Inflammatory macrophage treated with lipopolysaccharide for 1 hour (primary cell): ENCODE results near the gene ARAP3.
A peak's percentile ranks its signal among the peaks of the same experiment; 100 is the strongest.

Experiments
- DNase-seq, 2 donors: peaks; one replicate each; pipeline ENCODE4 v3.0.0-alpha.2; 2020 to 2022

The ARAP3 gene

DNA sequence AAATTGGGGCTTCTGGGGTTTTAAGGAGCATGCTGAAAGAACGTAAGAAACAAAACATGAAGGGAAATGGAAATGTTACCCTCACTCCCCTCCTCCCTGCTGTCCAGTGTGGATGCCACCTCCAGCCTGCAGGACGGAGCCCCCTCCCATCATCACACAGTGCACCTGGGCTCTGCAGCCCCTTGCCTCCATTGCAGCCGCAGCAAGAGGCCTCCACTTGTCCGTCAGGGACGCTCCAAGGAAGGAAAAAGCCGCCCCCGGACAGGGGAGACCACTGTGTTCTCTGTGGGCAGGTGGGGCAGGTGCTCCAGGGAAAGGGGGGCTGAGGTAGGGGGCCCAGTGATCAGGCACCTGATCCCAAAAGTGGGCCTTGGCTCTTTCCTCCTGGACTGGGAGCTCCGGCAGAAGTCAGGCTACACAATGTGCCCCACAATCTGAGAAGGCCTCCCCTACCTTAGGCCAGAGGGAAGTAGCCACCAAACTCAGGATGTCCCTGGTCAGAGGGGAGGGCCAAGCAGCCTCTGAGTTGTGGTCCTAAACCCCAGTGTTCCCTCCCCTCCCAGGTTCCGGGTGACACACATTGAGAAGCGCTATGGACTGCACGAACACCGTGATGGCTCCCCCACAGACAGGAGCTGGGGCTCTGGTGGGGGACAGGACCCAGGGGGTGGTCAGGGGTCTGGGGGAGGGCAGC lies 42.5 kb downstream of the ARAP3 start:
- no peak for DNase-seq

DNA sequence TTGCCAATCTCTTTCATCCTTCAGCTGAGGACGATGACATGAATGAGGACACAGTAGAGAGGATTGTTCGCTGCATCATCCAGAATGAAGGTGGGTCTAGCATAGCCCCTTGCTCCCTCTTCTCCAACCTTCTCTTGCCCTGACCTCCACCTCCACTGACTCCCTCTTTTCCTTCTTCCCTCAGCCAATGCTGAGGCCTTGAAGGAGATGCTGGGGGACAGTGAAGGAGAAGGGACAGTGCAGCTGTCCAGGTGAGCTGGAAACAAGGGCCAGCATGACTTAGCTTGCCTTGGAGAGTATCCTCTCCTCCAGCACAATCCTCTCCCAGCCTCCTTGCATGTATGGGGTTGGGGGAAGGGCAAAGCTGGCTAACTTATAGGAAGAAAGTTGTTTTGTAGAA lies 43.3 kb downstream of the ARAP3 start:
- no peak for DNase-seq

DNA sequence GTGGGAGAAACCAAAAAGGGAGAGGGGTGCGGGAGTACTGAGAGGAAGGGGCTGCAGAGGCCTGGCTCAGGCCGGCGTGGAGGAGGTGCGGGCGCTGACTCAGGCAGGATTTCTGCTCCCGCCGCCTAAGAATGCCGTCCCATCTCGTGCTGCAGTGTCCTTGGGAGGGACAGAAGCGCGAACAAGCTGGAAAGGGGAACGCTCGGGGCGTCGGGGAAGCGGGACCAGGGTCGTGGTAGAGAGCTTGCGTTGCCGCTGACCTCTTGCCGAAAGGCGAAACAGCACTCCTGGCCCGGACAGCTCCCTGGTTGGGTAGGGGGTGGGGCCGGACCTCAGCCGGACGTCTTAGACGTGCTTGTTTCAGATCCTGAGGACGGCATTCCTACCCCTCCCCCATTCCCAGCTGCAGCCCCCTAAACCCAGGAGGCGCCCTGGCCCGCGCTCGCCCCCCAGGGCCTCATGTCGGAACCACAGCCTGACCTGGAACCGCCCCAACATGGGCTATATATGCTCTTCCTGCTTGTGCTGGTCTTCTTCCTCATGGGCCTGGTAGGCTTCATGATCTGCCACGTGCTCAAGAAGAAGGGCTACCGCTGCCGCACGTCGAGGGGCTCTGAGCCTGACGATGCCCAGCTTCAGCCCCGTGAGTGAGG lies 44.1 kb downstream of the ARAP3 start:
- peak; percentile 30 to 48 for DNase-seq

DNA sequence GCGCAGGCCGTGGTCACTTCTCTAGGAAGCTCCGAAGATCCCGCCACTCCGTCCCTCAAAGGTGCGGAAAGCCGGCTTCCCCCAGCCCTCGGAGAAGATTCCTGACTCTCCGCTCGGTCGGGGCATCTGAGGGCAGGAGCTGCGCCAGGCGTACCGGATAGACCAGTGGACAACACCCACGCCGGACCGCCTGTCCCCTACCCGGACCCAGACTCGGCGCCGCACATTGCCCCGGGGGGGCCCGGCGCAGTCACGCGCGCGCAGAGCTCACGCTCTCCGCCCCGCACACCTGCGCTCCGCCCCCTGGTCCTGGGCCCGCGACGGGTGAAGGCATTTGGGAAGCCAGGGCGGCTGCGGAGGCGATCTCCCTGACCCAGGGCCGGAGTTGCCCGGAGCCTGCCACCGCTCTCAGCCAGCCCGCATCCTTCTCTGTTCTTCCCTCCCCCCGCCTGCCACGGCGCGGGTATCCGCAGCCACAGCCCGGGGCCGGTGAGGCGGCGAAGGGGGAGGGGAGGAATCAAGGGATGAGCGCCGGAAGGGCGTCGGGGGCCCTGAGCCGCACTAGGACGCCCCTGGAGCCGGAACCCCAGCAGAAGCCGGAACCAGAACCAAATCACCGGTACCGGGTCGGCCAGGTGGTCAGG lies 44.8 kb downstream of the ARAP3 start:
- no peak for DNase-seq

DNA sequence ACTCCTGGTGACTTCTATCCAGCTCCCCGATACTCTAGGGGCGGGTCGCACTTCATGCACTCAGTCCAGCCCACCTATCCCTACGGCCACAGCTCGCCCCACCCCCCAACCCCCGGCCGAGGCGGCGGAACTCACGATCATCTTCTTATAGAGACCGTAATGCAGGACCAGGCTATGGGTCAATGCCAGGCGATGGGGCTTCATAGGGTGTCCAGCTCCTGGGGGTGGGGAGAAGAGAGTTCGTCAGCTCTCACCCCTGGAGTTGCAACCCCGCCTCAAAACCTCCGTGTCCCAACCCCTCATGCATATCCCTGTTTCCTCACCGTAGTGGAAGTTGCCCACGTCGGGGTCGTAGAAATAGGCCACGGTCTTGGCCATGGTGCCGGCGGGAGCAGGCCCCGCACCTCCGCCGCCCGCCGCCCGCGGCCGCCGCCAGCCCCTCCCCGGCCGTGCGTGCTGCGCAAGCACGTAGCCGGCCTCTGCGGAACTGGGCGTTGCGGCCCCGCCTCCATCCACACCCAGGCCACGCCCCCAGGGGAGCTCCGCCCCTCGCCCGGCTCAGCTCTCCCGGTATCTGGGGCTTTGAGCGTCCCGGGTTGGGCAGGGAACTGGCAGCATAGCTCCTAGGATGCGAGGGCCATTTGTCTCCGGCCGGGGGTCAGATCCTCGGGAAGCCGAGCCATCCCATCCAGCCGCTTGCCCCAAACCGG lies 45.5 kb downstream of the ARAP3 start, which contains the start of the genes HDAC3 and RELL2:
Gene HDAC3 (minus strand): TSS at position 437 of the 710 bp plus-strand sequence. CDS start 59 bp downstream, at position 378.
Gene RELL2 (plus strand): TSS at position 585 of the 710 bp plus-strand sequence. CDS start 1,229 bp downstream, outside the sequence.
- peak; percentile 83 to 96 for DNase-seq

DNA sequence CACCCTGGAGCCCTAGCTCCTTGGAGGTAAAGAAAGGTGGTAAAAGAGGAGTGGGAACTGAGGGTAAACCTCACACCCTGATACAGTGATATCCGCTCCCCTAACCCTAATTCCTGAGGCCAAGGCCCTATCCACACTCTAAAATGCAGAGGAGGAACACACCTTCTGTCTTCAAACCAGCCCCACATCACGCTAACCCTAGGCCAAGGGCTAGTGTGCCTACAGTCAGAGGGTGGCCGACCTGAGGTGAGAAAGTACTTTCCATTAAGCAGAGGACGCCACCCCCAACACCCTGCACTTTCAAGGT lies 46.0 kb downstream of the ARAP3 start:
- no peak for DNase-seq

DNA sequence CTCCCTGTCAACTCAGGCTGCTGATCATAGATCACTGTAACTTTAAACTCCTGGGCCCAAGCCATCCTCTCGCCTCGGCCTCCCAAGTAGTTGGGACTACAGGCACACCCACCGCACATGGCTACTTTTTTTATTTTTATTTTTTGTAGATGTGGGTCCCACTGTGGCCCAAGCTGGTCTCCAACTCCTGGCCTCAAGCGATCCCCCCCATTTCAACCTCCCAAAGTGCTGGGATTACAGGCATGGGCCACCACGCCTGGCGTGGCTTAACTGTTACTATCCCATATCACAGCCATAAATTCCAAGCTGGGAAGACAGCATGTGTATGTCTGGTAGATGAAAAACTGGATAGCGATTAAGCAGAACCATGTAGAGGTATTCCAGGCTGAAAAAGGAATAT lies 46.4 kb downstream of the ARAP3 start:
- DNase-seq: no peak

DNA sequence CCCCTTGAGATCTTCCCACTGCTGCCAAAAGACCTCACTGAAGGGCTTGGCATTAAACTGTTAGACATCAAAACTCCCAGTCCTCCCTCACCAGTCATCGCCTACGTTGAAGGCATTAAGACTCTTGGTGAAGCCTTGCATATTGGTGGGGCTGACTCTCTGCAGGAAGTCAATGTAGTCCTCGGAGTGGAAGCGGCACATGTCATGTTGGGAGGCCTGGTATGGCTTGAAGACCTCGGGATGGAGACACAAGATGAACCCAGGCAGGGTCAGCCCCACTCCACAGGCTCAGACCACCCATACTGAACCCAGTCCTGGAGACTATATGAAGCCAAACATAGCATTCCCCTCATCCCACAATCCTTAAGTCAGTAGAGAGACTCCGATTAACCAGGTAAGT lies 47.3 kb downstream of the ARAP3 start:
- DNase-seq: no peak

DNA sequence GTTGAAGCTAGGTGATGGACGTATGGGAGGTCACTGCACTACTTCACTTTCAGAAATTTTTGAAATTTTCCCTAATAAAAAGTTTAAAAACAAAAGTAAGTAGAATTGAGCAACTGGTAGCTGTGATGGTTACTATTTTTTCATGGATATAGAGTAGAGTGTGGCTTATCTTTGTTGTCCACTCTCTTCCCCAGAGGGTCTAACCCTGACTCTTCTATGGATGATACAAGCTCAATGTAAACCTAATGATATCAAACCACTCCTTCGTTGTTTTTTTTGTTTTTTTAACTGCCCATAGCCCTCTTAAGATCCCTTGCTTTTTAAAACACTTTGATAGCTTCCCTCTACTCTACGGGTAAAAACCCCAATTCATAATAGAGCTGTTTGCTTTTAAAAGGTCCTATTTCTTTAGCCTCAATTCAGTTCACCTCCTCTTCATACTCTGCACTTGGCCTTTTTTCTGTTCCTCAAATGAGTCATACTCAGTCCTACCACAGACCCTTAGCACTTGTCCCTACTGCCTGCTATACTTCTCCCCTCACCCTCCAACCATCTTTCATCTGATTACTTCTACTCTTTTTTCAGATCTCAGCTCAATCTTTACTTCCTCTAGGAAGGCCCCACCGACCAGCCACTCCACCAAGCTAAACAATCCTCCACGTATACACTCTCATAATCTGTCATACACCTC lies 48.0 kb downstream of the ARAP3 start:
- DNase-seq: no peak

DNA sequence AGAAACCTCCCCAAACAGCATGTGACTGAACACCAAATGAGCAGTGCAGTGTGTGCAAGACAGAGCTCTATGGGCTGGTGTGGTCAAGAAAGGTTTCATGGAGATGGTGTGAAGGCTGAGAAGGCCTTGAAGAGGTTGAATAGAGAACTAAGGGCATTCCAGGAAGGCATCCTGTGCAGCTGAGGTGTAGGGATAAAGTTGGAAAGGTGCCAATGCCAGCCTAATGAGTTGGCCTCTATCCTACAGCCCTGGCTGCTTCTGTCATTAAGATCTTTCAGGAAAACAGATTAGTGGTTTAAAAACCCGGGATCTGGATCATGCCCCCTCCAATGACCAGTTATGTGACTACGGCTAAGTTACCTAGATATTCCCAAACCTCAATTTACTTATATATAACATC lies 49.4 kb downstream of the ARAP3 start:
- DNase-seq: no peak

DNA sequence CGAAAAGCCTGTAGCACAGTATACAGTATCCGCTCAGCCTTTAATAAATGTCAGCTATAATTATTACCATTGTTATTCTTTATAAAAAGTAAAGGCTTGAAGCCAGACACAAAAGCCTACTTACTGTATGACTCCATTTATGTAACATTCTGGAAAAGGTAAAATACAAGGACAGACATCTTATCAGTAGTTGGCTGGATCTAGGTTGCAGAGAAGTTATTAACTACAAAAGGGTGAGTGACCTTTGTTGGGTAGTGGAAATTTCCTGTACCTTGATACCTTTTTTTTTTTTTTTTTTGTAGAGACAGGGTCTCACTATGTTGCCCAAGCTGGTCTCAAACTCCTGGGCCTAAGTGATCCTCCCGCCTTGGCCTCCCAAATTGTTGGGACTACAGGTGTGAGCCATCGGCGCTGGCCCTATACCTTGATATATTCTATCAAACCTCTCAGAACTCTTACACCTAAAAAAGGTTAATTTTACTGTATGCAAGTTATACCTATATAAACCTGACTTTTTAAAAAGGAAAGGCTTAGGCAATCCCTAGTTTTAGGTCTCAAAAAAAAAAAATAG lies 51.4 kb downstream of the ARAP3 start:
- DNase-seq: no peak

DNA sequence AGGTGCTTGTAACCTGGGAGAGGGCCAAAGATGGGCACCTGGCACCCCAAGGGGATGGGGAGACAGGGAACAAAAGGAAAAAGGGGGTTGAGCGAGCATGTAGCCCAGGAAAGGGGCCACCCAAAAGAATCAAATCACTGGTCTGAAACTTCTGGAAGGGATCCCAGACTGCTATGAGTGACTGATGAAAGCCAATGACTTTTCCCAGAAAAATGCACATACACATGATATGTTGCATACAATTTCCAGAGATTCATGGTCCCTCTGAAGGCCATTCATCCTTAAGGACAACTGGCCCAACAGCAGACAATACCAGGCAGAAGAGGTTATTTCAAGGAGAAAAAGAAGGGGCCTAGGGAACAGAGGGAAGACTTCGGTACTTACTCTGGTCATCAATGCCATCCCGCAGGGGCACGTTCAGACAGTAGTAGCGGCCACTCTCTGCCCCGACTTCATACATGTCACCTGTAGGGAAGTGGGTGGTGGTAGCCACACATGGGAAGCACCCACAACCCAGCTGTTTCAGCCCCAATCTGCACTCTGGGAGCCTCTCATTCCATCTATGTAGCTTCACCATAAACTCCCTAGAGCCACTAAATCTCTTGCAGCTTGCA lies 53.7 kb downstream of the ARAP3 start:
- no peak for DNase-seq

DNA sequence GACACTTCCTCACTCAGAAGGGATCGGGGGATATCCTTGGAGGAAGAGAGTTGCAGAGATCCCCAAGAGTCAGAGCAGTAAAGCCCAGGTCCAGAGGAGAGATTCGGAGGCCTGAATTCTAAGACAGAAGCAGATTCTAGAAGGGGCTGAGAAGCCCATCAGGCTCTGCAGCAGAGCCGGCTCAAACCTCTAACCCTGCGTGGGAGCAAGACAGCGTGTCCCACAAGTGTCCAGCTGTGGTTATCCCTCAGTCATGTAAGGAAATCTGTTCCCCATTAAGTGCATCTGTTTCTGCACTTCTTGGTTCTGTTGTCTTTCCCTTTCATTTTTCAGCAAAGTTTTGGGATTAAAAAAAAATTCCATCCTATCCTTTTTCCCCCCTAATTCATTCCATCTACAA lies 58.4 kb downstream of the ARAP3 start:
- DNase-seq: no peak

DNA sequence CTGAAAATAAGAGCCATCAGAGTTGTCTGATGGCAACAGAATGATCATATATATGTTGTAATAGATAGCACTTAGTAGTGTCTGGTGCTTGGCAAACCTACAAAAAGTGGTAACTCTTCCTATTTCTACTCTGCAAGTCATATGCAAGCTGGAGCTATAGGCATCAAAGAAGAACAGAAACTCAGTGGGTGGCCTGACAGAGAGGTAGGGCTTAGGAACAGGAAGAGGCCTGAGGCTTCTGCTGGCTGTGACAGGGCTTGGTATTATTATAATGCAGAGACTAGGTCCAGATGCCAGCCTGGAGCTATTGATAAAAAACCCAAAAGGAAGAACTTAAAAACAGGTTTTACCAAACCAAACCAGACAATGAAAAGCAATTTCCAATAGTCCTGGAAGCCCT lies 58.8 kb downstream of the ARAP3 start:
- DNase-seq: peak; percentile 82 to 94

DNA sequence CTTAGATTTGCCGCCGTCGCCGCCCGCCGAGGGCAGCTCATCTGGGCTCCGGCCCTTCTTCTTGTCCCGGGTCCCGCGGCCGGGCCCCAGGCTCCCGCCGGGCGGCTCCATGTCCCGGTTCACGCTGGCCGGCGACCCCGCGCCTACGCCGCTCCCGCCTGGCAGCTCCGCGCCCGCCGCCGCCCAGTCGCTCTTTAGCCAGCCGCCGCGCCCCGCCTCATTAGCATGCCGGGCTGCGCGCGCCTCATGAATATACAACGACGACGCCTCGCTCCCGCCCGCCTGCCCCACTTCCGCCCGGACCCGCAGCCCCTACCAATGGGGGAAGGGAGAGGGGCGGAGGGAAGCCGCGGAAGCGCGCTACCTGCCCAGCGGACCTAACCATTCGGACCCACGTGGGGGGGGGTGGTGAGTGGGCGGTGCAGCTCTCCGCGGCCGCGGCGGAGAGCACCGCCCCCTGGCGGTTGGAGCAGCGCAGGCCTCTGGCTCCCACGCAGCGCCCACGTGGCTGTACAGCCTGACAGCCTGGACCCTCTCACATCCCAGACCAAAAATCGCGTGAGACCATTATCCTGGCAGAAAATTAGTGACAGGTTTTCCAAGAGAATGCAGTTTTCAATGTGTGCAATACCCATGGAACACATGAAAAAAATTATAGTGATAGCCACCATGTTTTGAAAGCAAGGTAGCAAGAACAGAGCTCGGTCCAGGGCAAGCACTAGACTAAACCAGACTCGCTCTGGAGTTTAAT lies 63.1 kb downstream of the ARAP3 start, which contains the start of gene DIAPH1:
Gene DIAPH1 (minus strand): TSS at position 197 of the 751 bp plus-strand sequence. CDS start 86 bp downstream, at position 111.
- peak; percentile 88 to 95 for DNase-seq

DNA sequence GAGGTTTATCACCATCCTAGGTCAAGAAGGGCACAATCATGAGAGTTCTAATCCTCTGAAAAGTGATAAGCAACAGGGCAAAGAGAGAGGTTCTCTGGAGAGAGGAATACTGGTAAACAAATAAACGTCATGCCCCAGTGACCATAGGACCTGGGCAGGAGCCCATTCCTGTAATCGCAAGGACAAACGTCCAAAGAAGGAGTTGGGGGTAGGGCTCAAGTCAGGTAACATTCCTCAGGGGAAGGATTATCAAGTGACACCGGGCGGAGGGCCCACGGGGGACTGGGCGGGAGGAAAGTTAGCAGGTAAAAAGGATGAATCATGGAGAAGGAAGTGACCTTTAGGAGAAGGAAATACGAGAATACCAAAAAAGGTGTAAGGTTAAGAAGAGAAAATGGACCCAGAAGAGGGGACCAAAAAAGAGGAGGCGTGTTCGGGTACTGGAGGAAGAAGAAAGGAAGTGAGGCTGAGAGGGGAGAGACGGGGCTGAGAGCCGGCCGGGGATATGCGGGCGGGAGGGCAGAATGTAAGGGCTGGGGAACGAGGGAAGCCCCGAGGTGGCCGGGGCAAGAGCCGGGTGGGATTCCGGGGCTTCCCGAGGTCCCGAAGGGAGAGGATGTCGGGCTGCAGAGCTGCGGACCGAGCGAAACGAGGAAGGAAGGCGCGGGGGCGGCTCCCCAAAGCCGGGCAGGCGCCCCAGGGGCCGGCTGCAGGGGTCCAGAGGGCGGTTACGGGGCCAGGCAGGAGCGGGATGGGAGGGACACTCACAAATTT lies 63.8 kb downstream of the ARAP3 start:
- DNase-seq: peak in 1 of 2 donors; percentile 31

DNA sequence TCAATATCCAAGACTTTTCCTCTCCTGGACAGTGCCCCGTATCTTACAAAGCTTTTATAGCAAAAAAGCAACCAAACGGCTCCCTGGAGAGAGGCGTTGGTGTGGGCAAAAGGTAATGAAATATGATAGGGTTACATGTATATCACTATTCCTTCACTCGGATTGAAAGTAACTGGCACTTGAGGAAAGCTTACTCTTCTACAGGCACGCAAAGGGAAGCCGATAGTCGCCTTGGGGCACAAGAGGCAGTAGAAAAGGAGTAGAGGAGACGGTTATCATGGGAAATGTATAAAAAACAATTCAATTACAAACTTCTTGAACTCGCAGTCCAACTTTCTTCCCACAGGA lies 64.4 kb downstream of the ARAP3 start:
- no peak for DNase-seq

DNA sequence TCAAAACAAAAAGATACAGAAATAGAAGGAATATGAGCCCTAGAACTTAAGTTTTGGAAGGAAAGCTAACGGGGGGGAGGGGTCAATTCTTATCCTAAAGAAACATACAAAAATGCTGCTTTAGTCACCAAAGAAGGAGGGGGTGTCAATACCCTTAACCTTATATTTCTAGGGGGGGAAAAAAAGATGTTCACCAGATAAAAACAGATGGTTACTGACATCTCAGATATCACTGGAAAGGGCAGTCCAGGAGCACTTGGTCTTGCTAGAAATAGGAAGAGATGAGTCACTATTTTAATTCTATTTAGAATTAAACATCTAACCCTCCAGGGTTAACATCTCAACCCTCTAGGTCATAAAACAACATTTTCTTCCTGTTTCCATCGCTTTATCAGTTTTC lies 64.9 kb downstream of the ARAP3 start:
- DNase-seq: no peak

DNA sequence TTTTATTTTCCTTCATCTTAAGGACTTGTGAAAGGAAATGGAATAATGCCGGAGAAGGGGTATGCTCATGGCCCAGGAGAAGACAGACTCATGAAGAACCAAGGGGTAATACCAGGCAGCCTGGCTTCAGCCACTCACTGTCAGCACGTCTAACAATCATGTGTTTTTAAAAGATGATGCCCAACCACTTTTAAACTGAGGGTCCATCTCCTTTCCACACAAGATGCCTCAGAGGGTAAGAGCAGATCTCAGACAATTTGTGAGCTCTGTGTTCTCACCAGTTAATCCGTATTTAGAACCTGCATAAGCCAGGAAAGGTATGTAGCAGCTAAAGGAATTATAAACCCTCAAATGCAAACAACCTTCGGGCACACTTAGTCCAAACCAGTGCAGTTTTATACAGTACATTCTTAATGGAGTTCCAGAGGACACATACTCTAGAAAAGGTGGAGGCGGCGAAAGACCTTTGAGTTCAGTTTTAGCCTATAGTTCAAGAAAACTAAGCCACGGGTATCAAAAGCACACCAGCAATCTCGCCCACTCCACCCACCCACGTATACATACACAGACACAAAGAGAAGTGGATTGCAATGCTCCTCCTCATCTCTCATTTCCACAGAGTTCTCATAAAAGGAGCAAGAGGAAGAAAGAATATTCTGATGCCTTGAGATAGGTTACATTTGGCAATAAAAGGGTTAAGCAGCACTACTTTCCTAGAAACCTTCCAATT lies 65.9 kb downstream of the ARAP3 start:
- peak; percentile 59 to 74 for DNase-seq

DNA sequence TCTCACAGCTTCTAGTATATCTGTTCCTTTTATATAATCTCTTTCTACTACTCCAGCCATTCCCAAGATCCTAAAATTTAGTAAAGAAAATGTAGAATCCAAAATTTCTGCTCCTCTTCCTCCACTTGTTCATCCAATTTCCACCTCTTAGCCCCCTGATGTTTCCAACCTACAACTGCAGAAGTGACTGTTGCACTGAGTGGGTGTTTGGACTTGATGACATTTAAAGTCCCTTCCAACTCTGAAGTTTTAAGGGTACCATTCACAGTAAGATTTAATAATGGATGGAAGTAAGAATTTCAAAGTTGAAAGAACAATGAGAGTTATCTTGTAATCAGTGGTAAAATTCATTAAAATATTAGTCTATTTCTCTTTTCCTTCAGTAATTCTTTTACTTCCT lies 68.7 kb downstream of the ARAP3 start:
- DNase-seq: no peak
